Stimulated activated CD4-positive, alpha-beta T cell treated with anti-CD3 and anti-CD28 coated beads, Interleukin-2, amount 100 ng/mL, for 24 hours (primary cell): ENCODE measurements around the gene COL9A3.

Experiments
- DNase-seq, 2 donors: peaks; one replicate each; pipeline ENCODE4 v3.0.0-alpha.2; 2020

The COL9A3 gene

DNA sequence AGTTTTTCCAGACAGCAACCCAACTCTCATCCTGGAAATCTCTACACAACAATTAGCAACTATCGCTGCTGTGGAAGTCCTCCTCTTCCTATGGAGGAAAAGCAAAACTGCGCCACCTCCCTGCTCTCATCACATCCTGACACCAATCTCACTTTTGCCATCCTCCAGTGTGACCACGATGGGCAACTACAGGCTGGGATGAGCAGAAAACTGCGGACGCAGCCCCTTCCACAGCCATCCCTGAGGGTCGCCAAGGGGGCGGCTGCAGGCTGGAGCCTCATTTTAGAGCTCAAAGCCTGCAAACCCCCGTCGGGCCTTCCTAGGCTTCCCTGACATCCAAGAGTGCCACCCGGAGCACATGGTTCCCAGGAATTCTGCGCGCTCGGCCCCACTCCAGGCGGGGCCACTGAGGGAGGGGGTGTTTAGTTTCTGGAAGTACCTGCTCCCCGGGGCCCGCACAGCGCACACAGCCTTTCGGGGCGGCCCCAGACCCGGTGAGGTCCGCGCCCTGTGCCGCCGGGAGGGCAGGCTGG is 43.6 kb downstream of the COL9A3 start:
- no peak for DNase-seq

DNA sequence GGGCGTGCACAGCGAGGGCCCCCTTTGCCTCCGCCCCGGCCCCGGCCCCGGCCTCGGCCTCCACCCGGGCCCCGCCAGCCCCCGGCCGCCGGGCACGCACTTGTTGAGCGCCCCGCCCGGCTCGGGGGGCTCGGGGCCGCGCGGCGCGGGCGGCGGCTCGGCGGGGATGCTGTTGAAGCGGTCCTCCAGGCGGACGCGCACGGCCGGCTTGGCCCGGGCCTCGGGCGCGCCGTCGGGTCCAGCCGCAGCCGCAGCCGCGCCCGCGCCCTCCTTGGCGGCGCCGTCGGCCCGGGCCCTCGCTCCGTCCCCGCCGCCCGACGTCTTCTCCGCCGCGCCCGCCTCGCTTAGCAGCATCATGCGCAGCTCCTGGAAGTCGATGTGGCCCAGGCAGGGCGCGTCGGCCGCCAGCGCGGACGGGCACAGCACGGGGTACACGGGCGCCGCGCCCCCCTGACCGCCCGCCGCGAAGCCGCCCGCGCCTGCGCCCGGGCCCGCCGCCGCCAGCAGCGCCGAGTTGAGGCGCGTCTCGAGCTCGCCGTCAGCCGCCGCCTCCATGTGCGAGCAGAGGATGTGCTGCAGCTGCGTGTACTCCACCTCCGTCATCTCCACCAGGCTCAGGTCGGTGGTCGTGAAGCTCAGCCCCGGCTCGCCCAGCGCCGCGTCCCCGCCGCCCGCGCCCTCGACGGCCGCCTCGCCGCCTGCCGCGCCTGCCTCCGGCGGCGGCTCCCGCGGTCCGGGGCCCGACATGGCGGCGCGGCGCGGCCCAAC is 44.3 kb downstream of the COL9A3 start:
- peak; percentile 34 to 42 for DNase-seq

DNA sequence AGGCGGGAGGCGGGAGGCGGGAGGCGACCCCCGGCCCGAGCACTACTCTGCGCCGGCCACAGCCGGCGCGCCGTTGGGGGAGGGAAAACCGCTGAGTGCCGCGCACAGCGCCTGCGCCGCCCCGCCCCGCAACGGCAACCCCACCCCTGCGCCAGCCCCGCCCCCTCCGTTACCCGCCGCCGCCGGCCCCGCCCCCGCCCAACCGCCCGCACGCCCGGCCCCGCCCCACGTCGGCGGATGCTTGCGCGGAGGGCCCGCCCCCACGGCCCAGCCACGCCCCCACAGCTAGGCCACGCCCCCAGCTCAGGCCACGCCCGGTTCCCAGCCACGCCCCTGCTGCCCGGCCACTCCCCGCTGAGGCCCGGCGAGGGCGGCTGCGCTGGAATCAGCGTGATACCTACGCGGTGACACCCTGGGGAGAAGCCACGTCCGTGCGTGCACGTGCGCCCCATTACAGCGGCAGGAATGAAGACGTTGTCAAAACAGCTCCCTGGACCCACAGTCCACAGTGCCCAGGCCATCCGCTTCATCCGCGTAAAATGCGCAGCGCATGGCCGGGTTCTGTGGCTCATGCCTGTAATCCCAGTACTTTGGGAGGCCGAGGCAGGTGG is 45.0 kb downstream of the COL9A3 start, which contains the start of gene TCFL5:
Gene TCFL5, minus strand, starts transcription at position 97 of the 611 bp plus-strand sequence. CDS start 152 bp downstream, outside the sequence.
- DNase-seq, result peak; percentile 91 to 93

DNA sequence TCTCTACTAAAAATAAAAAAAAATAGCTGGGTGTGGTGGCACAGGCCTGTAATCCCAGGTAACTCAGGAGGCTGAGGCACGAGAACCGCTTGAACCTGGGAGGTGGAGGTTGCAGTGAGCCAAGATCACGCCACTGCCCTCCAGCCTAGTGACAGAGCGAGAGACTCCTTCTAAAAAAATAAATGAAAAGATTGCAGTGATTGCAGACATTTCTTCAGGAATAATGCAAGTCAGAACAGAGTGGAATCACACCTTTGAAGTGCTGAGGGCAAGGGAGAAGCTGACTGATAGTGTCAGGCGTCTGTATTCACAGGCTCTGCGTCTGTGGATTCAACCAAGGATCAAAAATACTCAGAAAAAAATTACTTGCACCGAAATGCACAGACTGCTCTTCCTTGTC is 47.4 kb downstream of the COL9A3 start:
- no peak for DNase-seq

DNA sequence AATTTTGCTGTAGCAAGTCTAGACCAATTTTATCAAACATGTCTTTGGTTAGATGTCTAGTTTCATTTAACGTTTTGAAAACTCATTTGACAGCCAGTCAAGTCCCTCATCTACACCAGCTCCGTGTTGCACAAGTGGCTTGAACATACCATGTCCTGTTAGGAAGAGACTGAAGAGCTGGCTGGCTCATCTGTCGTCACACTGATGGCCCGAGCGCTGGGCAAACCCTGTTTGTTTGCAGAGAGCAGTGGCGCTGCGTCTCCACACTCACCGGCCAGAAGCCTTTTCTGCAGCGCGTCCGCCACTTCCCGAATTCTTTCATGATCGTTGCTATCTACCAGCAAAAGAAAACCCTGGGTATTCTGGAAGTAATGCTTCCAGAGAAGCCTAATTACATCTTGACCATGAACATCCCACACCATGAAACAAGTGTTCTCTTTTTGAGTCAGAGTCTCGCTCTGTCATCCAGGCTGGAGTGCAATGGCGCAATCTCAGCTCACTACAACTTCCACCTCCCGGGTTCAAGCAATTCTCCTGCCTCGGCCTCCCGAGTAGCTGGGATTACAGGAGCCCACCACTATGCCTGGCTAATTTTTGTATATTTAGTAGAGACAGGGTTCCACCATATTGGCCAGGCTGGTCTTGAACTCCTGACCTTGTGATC is 55.5 kb downstream of the COL9A3 start:
- DNase-seq, result no peak

DNA sequence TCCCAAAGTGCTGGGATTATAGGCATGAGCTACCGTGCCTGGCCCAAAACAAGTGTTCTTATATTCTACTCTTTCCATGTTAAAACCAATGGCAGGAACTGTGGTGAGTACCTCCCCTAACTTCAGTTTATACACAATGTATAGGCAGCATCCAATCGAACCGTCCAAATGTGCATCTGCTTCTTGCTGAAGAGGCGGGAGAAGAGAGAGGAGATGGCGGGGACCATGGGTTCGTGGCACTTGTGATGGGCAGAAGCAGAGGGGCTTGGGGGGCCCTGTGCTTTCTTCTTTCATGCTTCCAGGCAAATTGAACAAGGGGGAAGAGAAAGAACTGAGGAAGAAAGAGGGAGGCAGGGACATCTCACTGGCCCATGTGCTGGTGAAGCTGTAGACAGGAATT is 56.0 kb downstream of the COL9A3 start:
- DNase-seq, result no peak

DNA sequence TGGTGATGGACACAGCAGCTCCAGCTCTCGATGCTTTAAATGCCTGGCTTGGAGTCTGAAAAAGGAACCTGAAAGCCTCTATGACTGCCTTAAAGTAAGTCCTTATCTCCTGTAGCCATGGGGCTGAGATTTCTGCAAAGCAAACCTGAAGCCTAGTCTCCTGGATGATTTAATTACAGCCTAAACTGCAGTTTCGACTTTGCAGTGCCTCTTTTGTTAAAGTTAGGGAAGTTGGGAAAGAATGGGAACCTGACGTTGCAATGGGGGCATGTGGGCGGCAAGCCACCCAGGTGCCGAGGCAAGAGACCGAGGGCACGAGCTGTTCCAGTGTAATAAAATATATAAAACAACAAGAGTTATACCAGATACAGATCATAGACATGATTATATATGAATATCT is 56.4 kb downstream of the COL9A3 start:
- no peak for DNase-seq

DNA sequence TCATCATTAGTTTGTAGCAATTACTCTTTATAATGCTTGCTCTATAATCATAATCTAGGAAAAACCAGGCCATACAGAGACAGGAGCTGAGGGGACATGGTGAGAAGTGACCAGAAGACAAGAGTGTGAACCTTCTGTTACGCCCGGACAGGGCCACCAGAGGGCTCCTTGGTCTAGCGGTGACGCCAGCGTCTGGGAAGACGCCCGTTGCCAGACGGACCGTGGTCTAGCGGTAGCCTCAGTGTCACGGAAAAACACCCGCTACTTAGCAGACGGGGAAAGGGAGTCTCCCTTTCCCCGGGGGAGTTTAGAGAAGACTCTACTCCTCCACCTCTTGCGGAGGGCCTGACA is 56.8 kb downstream of the COL9A3 start:
- DNase-seq, result peak; percentile 40 to 53

DNA sequence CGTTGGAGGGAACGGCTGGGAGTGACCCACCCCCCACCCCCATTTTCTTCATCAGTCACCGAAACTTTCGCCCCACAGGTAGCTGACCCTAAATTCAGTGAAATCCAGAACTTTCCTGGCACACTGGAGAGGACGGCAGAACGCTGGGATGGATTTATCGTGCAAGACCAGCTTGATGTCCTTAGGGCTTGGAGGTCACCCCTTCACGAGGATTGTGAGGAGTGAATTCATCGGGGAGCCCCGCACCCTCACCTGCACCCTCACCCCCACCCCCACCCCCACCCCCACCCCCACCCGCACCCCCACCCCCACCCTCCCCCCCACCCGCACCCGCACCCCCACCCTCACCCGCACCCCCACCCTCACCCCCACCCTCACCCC is 58.1 kb downstream of the COL9A3 start:
- DNase-seq, result no peak

DNA sequence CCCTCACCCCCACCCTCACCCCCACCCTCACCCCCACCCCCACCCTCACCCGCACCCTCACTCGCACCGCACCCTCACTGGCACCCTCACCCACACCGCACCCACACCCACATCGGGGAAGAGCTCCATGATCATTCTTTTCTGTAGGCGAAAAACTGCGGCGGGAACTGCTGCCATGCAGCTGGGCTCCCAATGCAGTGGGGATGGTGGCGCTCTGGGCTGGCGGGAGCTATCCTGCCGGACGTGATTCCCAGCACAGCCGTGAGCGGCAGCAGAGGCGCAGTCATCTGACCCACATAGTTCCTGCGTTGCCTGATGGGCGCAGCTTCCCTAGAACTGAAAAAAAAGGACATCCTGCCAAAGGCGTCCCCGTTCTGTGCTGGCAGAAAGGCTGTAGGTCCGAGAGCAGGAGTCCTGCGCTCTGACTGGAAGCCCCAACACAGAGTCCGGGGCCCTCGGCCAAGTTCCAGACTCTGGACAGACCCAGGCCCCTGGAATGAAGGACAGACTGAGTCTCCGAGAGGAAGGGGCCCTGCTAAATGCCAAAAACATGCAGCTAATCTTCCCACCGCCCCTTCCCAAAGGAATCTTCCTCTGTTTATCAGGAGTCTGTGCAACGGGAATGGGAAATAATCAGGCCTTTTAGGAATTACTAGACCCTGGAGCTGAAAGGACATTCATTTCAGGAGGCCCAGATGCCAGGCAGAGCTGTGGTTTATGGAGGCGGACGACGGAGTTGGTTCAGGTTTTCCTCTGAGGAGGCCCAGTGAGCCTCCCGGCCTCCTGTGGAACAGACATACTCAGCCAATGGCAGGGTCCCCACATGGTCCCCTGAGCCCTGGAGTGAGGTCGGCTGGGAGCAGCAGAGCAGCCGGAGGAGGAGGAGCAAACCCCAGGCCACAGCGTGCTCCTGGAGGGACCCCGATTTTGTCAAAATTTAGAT is 58.8 kb downstream of the COL9A3 start:
- no peak for DNase-seq

DNA sequence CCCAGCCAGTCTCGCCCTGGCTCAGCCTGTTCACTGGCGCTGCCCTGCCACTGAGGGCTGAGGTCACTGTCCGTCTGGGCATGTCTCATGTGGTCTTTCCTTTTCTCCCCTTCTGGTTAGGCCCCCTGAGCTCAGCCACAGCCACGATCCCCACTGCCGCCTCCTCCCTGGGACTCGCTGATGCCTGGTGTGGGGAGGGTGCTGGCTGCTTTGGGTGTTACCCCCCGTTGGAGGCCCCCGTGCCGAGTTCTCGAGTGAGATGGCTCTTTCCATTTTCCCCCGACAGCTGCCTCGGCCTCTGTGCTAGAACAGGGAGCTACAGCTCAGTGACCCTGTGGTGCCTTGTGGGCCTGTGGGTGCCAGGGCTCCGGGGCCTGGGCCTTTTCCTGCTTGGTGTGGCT is 59.7 kb downstream of the COL9A3 start:
- no peak for DNase-seq

DNA sequence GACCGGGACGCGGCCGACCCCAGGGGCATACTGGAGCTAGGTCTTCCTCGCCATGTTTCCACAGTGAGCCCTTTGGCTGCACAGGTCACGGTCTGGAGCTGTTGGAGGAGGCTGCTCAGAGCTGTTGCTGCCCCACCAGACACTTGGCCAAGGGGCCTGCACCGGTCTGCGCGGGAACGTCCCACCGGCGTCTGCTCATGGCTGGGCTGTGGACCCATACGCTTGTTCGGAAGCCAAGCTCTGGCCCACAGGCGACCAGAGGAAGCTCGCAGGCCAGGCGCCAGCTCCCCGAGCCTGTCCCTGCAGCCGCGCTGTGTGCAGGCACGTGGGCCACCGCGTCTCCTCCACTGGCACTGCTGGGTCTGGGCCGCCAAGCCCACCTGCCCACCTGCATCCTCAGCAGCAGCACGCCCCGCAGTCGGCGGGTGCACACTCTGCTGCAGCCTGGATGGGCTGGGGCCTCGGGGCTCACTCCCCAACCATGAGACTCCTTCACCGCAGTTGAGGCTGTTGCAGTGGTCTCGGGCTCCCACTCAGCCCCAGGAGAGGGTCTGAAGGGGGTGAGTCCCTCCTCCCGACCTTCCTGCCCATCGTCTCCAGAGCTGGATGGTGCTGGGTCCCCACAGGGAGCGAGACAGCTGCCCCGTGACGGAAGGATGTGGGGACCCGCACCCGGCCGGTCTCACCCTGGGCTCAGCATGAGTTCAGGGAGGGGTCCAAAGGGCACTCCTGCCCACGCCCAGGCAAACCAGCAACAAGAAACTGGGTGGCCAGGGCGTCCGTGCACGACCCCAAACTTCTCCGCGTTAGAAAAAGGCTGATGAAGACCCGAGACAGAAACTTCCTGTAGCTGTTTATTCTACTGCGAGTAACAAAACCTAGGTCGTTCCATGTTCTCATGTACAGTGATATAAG is 60.3 kb downstream of the COL9A3 start:
- DNase-seq, result no peak

DNA sequence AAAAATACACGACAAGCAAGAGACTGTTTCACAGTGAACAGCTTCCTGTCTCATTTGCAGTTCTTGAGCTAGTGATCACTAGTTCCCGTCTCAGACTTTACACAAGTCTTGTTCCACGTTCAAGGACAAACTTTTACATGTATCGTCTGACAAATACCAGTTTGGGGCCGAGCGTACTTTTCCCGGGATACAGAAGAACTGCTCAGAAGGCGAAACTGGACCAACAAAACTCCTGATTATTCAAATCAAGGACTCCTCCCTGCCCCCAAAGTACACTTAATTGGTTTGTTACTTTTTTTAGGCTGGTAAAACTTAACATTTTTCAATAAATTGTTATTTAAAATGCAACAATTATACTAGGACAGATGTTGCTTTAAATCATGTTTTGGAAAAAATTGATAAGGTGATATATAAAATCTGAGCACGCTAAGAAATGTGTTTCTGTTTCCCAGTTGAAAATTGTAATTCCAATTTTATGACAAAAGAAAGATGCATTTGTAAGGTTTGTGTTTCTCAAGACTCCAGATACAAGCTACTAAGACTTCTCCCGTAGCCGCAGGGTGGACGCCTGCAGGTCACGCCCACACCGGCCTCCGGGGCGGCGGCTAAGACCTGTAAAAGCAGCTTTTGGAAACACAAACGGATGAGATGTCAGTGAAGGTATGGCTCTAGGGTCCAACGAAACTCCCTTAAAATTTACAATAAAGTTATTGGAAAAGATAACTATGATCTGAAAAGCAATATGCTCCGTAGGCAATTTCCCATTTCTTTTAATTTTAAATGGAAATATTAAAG is 61.6 kb downstream of the COL9A3 start:
- no peak for DNase-seq

DNA sequence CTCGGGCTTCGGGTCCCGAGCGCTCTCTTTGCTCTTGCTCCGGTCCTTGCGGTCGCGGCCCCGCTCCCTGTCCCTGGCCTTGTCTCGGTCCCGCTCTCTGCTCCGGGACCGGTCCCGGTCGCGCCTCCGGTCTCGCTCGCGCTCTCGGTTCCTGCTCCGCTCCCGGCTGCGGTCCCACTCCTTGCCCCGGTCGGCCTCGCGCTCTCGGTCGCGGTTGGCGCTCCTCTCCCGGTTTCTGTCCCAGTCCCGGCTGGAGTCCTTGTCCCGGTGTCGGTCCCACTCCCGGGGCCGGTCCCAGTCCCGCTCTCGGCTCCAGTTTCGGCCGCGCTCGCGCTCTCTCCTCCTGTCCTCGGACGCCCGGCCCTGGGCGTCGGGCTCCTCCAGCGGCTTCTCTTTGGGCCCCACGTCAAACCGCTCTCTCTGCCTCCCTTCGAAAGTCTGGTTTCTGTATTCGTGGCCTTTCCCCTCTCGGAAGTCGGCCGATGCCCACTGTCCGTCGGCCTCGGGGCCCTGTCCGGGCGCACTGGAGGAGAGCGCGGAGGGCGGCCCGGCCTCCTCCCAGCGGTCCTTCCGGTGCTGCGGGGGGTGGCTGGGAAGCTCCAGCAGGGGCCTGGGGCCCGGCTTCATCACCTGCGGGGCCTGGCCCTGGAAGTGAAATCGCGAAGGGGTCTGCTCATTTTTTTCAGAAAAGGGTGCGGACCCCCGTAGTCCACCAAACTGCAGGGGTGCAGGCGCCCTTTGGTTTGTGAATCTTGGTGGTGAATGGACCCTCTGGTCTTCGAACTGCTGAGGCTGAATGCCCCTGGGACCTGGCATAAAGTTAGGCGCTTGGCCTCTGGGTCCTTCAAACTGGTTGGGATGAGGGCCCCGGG is 62.7 kb downstream of the COL9A3 start:
- no peak for DNase-seq

DNA sequence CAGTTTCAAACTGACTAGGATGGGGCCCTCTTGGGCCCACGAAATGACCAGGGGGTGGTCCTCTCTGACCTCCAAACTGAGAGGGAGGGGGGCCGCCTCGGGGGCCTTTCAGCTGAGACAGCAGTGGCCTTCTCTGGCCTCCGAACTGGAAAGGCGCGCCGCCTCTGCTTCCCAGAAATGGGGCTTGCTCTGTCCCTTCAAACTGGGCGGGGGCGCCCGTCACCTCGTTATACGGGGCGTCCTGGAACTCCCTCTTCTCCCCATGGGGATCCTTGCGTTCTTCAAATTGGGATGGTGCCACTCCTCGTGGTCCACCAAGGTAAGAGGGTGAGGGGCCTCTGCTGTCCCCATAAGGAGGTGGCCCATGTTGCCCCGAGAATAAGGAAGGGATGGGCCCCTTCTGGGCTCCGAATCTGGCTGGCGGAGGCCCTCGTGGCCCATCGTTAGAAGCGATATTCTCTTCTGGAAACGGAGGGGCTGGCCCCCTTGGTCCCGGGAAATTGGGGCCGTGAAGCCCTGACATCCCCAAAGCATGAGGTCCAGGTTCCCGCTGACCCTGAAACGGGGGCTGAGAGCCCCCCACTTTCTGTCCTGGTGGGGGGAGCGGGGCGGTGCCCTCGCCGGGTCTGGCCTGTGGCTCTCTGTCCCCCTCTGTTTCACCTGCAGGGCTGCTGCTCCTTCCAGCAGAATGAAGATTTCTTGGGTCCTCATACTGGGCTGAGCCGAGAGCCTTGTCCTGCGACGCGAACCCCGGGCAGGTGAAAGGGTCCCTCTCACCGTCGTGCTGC is 63.5 kb downstream of the COL9A3 start:
- DNase-seq, result no peak

DNA sequence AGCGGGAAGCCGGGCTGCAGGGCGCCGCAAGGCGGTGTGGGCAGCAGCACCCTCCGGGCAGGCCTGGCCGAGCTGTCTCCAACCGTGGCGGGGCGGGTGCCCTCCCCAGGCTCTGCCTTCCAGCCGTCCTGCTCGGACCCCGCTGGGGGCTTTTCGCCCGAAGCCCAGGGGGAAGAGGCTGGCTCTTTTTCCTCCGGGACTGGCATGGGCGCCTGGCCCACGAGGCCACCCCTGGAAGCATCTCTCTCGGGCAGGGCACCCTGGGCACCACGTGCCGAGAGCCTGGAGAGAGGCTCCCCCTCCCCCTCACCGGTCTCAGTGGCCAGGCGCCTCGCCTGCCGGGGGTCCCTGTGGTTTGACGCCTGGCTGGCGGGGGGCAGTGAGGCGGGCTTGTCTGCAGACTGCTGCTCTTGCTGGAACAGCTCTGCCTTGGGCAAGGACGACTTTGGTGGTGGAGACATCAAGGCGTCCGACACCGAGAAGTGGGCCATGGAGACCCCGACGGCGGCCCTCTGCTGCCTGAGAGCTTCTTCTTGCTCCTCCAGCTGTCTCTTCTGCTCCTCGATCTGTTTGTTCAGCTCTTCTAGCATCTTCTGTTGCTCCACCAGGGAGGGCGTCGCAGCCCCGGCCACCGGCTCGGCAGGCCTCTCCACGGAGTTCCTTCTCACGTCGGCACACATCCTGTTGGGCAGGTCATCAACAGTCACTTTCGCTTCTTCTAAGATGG is 64.2 kb downstream of the COL9A3 start:
- DNase-seq, result no peak

DNA sequence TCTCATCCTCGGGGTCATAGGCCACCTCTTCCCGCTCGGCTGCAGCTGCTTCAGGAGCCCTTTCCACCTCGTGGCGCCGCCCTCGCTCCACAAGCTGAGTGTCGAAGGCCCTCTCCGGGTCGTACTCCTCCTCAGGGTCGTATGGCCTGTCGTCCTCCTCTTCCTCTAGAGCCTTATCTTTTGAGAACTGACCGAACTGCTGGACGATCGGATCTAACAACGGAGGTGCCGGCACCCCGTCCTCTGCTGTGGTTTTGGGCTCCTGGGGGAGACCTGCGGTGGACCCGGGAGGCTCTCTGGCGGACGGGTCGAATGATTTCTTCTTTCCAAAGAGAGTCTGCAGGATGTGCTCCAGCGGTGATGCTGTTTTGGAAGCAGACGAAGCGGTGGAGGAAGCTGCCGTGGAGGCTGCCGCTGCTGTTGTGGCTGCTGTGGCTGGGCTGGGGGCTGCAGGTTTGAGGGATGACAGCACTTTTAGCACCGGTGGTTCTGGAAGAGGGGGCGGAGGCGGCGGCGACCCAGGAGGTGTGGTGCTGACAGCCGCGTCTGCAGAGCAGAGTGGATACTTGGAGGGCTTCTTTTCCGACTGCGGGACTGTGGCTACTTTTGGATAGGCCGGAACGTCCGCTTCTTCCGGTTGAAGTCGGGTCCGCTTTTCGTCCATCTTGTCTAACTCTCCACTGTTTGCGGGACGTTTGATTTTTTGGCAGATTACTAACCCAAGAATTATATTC is 65.0 kb downstream of the COL9A3 start:
- DNase-seq, result no peak
